LNCaP clone FGC (cell line): ENCODE data around the gene SEMA5B.

Source experiments
- DNase-seq: peaks from one replicate; pipeline ENCODE4 v3.0.0-alpha.2; 2011; ENCODE audit warnings: low read depth
- H3K4me3 ChIP-seq: 2 replicates; pipeline ENCODE4 v1.5.1; 2011; ENCODE audit warnings: mild to moderate bottlenecking, low read depth, low read length, control low read depth
- CTCF ChIP-seq: IDR thresholded peaks from 2 replicates; pipeline ENCODE4 v1.5.1; 2012; ENCODE audit warnings: mild to moderate bottlenecking; ENCODE audit not compliant: control insufficient read depth, insufficient read depth; ENCODE audit errors: extremely low read depth

The SEMA5B gene

GRCh38 chr3:122916580-122916979, 111.0 kb downstream of the SEMA5B start:
- TF ChIP-seq CTCF = no peak
- H3K4me3 ChIP-seq = no peak overlapping the region
- DNase-seq = no peak

- no peak overlapping the region for H3K4me3 ChIP-seq
- no peak for DNase-seq
- TF ChIP-seq CTCF = no peak
Measured at GRCh38 chr3:122916084-122916483, 111.5 kb downstream of the SEMA5B start.

GRCh38 chr3:122915300-122916055, 112.1 kb downstream of the SEMA5B start:
- no peak overlapping the region for H3K4me3 ChIP-seq
- TF ChIP-seq CTCF = no peak

GRCh38 chr3:122913539-122914100, 113.9 kb downstream of the SEMA5B start:
- DNase-seq = no peak
- no peak for TF ChIP-seq CTCF
- no peak overlapping the region for H3K4me3 ChIP-seq

More at GRCh38 chr3:122915300-122916055, 112.1 kb downstream of the SEMA5B start:
- no peak for DNase-seq

GRCh38 chr3:122912772-122913538, 114.6 kb downstream of the SEMA5B start:
- TF ChIP-seq CTCF = no peak
- H3K4me3 ChIP-seq = no peak overlapping the region
- DNase-seq = no peak

- TF ChIP-seq CTCF = no peak
- no peak for DNase-seq
Measured at GRCh38 chr3:122911901-122912300, 115.7 kb downstream of the SEMA5B start.

More at GRCh38 chr3:122911901-122912300, 115.7 kb downstream of the SEMA5B start:
- no peak overlapping the region for H3K4me3 ChIP-seq
